Panc1 (cell line): ENCODE measurements around the gene TMEM167A. TPM values are rescaled to one million over a fixed set of nuclear protein-coding genes. Genes with fewer than 3 reads are reported as not detected.

Source experiments
- ATAC-seq: fragments of 200-7000 bp; cut with Tn5 transposase; 2 replicates; pipeline ENCODE4 v1.9.1; 2020; ENCODE audit warnings: mild to moderate bottlenecking, moderate library complexity
- BruUV-seq: library from RNA; stranded (reverse); fragments of 400-500 nt; replicated peaks from 2 replicates; lab custom pipeline; 2021; lab: Mats Ljungman, UMichigan
- CTCF ChIA-PET: fragments of 300-600 bp; sonication (Branson Sonifier 250); formaldehyde crosslinking; loops from one replicate; lab custom pipeline; 2022; ENCODE audit warnings: antibody characterized with exemption; lab: Charles Lee
- POLR2A ChIA-PET: fragments of 300-600 bp; sonication (Branson Sonifier 250); formaldehyde crosslinking; loops from one replicate; lab custom pipeline; 2022; ENCODE audit warnings: antibody characterized with exemption; lab: Charles Lee
- DNase-seq: peaks from one replicate; pipeline ENCODE4 v3.0.0-alpha.2; 2010; ENCODE audit warnings: low read depth, low spot score
- H3K27ac ChIP-seq: 2 replicates; pipeline ENCODE4 v1.5.1; 2011; ENCODE audit warnings: mild to moderate bottlenecking, low read length, inconsistent platforms
- H3K27me3 ChIP-seq: fragments of 200-500 bp; sonication (Bioruptor generic); 2 replicates; pipeline ENCODE4 v1.6.0; 2014; ENCODE audit warnings: low read length, inconsistent platforms; ENCODE audit not compliant: control insufficient read depth, insufficient read depth
- H3K36me3 ChIP-seq: fragments of 200-500 bp; sonication (Bioruptor generic); 2 replicates; pipeline ENCODE4 v1.5.1; 2014; ENCODE audit warnings: inconsistent platforms, mild to moderate bottlenecking, low read length, moderate library complexity; ENCODE audit not compliant: control insufficient read depth, insufficient read depth
- H3K4me1 ChIP-seq: 2 replicates; pipeline ENCODE4 v1.5.1; 2011; ENCODE audit warnings: inconsistent platforms, mild to moderate bottlenecking, low read length, moderate library complexity; ENCODE audit not compliant: control insufficient read depth, insufficient read depth
- H3K4me3 ChIP-seq, 2 experiments: 2 replicates each; pipeline ENCODE4 v1.5.1; 2011 to 2012; ENCODE audit warnings: low read depth in 2 of 2, low read length in 2 of 2, mild to moderate bottlenecking in 2 of 2, inconsistent platforms in 1 of 2, moderate library complexity in 1 of 2
- H3K9me3 ChIP-seq: fragments of 200-500 bp; sonication (Bioruptor generic); 2 replicates; pipeline ENCODE4 v1.5.1; 2014; ENCODE audit warnings: low read depth, mild to moderate bottlenecking, inconsistent platforms, low read length, moderate library complexity; ENCODE audit not compliant: control insufficient read depth, insufficient read depth
- CTCF ChIP-seq: fragments of 450-650 bp; IDR thresholded peaks from 2 replicates; pipeline ENCODE4 v1.5.1; 2017; ENCODE audit warnings: mild to moderate bottlenecking
- POLR2AphosphoS5 ChIP-seq: IDR thresholded peaks from 2 replicates; pipeline ENCODE4 v1.6.1; 2012; ENCODE audit warnings: mild to moderate bottlenecking, low read depth, low read length, moderate library complexity
- REST ChIP-seq, 2 experiments: IDR thresholded peaks; 2 replicates each; pipeline ENCODE4 v1.6.1; 2011 to 2012; ENCODE audit warnings: low read depth in 2 of 2, control low read depth in 1 of 2, low read length in 1 of 2, mild to moderate bottlenecking in 1 of 2, moderate library complexity in 1 of 2; ENCODE audit not compliant: insufficient read depth in 1 of 2
- SIN3A ChIP-seq: IDR thresholded peaks from 2 replicates; pipeline ENCODE4 v1.6.1; 2012; ENCODE audit warnings: low read depth, mild to moderate bottlenecking, low read length, moderate library complexity, borderline replicate concordance; ENCODE audit not compliant: insufficient read depth
- TCF7L2 ChIP-seq: IDR thresholded peaks from 2 replicates; pipeline ENCODE4 v1.6.1; 2011; ENCODE audit warnings: mild to moderate bottlenecking, low read depth, low read length, inconsistent platforms
- in situ Hi-C: cut with HindIII; loops from 2 replicates; pipeline ENCODE4 v1.10.0; 2016; ENCODE audit warnings: low sequenced_read_pairs, low pct_unique_long_range_greater_than_20kb
- intact Hi-C: fragments of 100-400 bp; cut with micrococcal nuclease; formaldehyde crosslinking; loops from one replicate; pipeline ENCODE4 v1.10.0; 2022; ENCODE audit not compliant: unreplicated experiment
- total RNA-seq: library from RNA; stranded (reverse); gene quantifications from one replicate; pipeline ENCODE4 v1.2.1, GENCODE V29; 2021; ENCODE audit not compliant: unreplicated experiment

TMEM167A gene
- total RNA-seq, 1 experiment from 2014 or later = 117 TPM

- BruUV-seq = no TSS peak
- no peaks in the 10 kb centered on the region for H3K27me3 ChIP-seq
- ChIA-PET CTCF (no interaction called here), POLR2A (interaction anchor here (0.6 kb wide), 1 partner anchor 27 kb away, joined by 5 read pairs; no protein-coding TSS in a partner anchor)
- TF ChIP-seq CTCF = no peak
- TF ChIP-seq SIN3A = no peak
- TF ChIP-seq POLR2AphosphoS5 = no peak
- TF ChIP-seq TCF7L2 = no peak
- H3K4me3 ChIP-seq = no peak overlapping the region
- H3K9me3 ChIP-seq = no peaks in the 10 kb centered on the region; the same call in 1 of the 2 replicates
- in situ Hi-C loops = no loop called here
- no peak overlapping the region for H3K27ac ChIP-seq
- DNase-seq (no peak), ATAC-seq (no peak)
- H3K36me3 ChIP-seq = no peaks in the 10 kb centered on the region; the same call in 1 of the 2 replicates
- intact Hi-C loops = no loop called here
- no peaks in the 10 kb centered on the region for H3K4me1 ChIP-seq
Measured at GRCh38 chr5:83107692-83108420, 30.7 kb upstream of the TMEM167A start.

GRCh38 chr5:83104021-83104420 lies 26.8 kb upstream of the TMEM167A start:
- intact Hi-C loops = no loop called here
- DNase-seq (no peak), ATAC-seq (no peak)
- no TSS peak for BruUV-seq
- Histone ChIP-seq H3K27me3 (no peaks in the 10 kb centered on the region), H3K36me3 (no peaks in the 10 kb centered on the region; the same call in 1 of the 2 replicates), H3K4me1 (no peaks in the 10 kb centered on the region), H3K27ac (no peak overlapping the region), H3K9me3 (no peaks in the 10 kb centered on the region), H3K4me3 (no peak overlapping the region)
- TF ChIP-seq SIN3A (no peak), POLR2AphosphoS5 (no peak), TCF7L2 (no peak), REST (IDR thresholded peaks at IDR 0.05; ENCODE audit: insufficient read depth in 1 of 2, low read depth in 2 of 2, low read length in 1 of 2) (no peak), CTCF (no peak)
- POLR2A ChIA-PET = no interaction called here
- CTCF ChIA-PET = no interaction called here
- in situ Hi-C loops = no loop called here
